H9 (cell line): ENCODE measurements around the gene SYCN. TPM values are rescaled to one million over a fixed set of nuclear protein-coding genes. Genes with fewer than 3 reads are reported as not detected.

Experiments
- DNase-seq: peaks from one replicate; pipeline ENCODE4 v3.0.0-alpha.2; 2017
- H2AFZ ChIP-seq: one replicate; pipeline ENCODE4 v1.6.1; 2013; ENCODE audit warnings: mild to moderate bottlenecking, low read length, control low read depth, moderate library complexity
- H2AK5ac ChIP-seq: 2 replicates; pipeline ENCODE4 v1.6.1; 2013; ENCODE audit warnings: low read length, control low read depth, mixed read lengths; ENCODE audit not compliant: insufficient read length
- H2BK120ac ChIP-seq: one replicate; pipeline ENCODE4 v1.6.1; 2013; ENCODE audit warnings: low read depth, mild to moderate bottlenecking, low read length, control low read depth, inconsistent platforms; ENCODE audit not compliant: poor library complexity, severe bottlenecking
- H2BK12ac ChIP-seq: 2 replicates; pipeline ENCODE4 v1.6.1; 2013; ENCODE audit warnings: low read length, control low read depth, mixed read lengths, low read depth; ENCODE audit not compliant: insufficient read length
- H2BK15ac ChIP-seq: 2 replicates; pipeline ENCODE4 v1.6.1; 2013; ENCODE audit warnings: low read depth, low read length, control low read depth
- H2BK20ac ChIP-seq: one replicate; pipeline ENCODE4 v1.6.1; 2013; ENCODE audit warnings: low read depth, mild to moderate bottlenecking, low read length, control low read depth, inconsistent platforms; ENCODE audit not compliant: poor library complexity, severe bottlenecking
- H2BK5ac ChIP-seq: 2 replicates; pipeline ENCODE4 v1.6.1; 2013; ENCODE audit warnings: low read length, control low read depth, mixed read lengths; ENCODE audit not compliant: insufficient read length
- H3K14ac ChIP-seq: 2 replicates; pipeline ENCODE4 v1.6.1; 2013; ENCODE audit warnings: low read length, control low read depth; ENCODE audit not compliant: insufficient read depth
- H3K18ac ChIP-seq: 2 replicates; pipeline ENCODE4 v1.6.1; 2013; ENCODE audit warnings: low read depth, mild to moderate bottlenecking, mixed read lengths, low read length, control low read depth; ENCODE audit not compliant: insufficient read length
- H3K23ac ChIP-seq: 2 replicates; pipeline ENCODE4 v1.6.1; 2013; ENCODE audit warnings: low read length, control low read depth, mixed read lengths, low read depth; ENCODE audit not compliant: insufficient read length
- H3K23me2 ChIP-seq: 2 replicates; pipeline ENCODE4 v1.6.1; 2013; ENCODE audit warnings: low read depth, mild to moderate bottlenecking, mixed read lengths, low read length, control low read depth; ENCODE audit not compliant: insufficient read length, poor library complexity, severe bottlenecking
- H3K27ac ChIP-seq: 2 replicates; pipeline ENCODE4 v1.5.1; 2013; ENCODE audit warnings: low read length, control low read depth, mixed read lengths, low read depth; ENCODE audit not compliant: insufficient read length
- H3K27me3 ChIP-seq: 2 replicates; pipeline ENCODE4 v1.6.1; 2013; ENCODE audit warnings: low read length, control low read depth, inconsistent platforms; ENCODE audit not compliant: insufficient read depth
- H3K4ac ChIP-seq: 2 replicates; pipeline ENCODE4 v1.6.1; 2013; ENCODE audit warnings: low read depth, mild to moderate bottlenecking, control low read depth, inconsistent platforms, low read length, moderate library complexity
- H3K4me1 ChIP-seq: 2 replicates; pipeline ENCODE4 v1.6.1; 2013; ENCODE audit warnings: low read length, control low read depth, inconsistent platforms; ENCODE audit not compliant: insufficient read depth
- H3K4me2 ChIP-seq: 2 replicates; pipeline ENCODE4 v1.6.1; 2013; ENCODE audit warnings: low read length, control low read depth, mixed read lengths; ENCODE audit not compliant: insufficient read length, insufficient read depth
- H3K56ac ChIP-seq: 2 replicates; pipeline ENCODE4 v1.6.1; 2013; ENCODE audit warnings: low read depth, mild to moderate bottlenecking, mixed read lengths, low read length, control low read depth; ENCODE audit not compliant: insufficient read length
- H3K79me1 ChIP-seq: 2 replicates; pipeline ENCODE4 v1.6.1; 2013; ENCODE audit warnings: low read depth, mild to moderate bottlenecking, moderate library complexity, low read length, control low read depth, inconsistent platforms; ENCODE audit not compliant: insufficient read depth, poor library complexity, severe bottlenecking
- H3K79me2 ChIP-seq: 2 replicates; pipeline ENCODE4 v1.6.1; 2013; ENCODE audit warnings: low read length, control low read depth, inconsistent platforms; ENCODE audit not compliant: insufficient read depth
- H3K9ac ChIP-seq: 2 replicates; pipeline ENCODE4 v1.6.1; 2013; ENCODE audit warnings: low read length, control low read depth, mixed read lengths; ENCODE audit not compliant: insufficient read length; ENCODE audit errors: extremely low read depth
- H3K9me3 ChIP-seq: one replicate; pipeline ENCODE4 v1.6.1; 2013; ENCODE audit warnings: low read depth, low read length, inconsistent platforms; ENCODE audit not compliant: control insufficient read depth
- H3T11ph ChIP-seq: one replicate; pipeline ENCODE4 v1.6.1; 2013; ENCODE audit warnings: mild to moderate bottlenecking, low read length, control low read depth, inconsistent platforms
- H4K20me1 ChIP-seq: one replicate; pipeline ENCODE4 v1.6.1; 2013; ENCODE audit not compliant: control insufficient read depth, insufficient read length, insufficient read depth
- H4K5ac ChIP-seq: 2 replicates; pipeline ENCODE4 v1.6.1; 2013; ENCODE audit warnings: low read depth, mild to moderate bottlenecking, mixed read lengths, low read length, control low read depth; ENCODE audit not compliant: insufficient read length
- H4K8ac ChIP-seq: replicated peaks from 2 replicates; pipeline ENCODE4 v1.6.1; 2013; ENCODE audit warnings: low read length, control low read depth, mixed read lengths, low read depth; ENCODE audit not compliant: insufficient read length
- H4K91ac ChIP-seq: 2 replicates; pipeline ENCODE4 v1.6.1; 2013; ENCODE audit warnings: low read depth, mild to moderate bottlenecking, moderate library complexity, mixed read lengths, low read length, control low read depth; ENCODE audit not compliant: insufficient read length
- H3K27ac Mint-ChIP-seq, 3 experiments: 2 replicates in 2 of 3; 3 replicates in 1 of 3; pipeline ENCODE4 v1.8.0; 2020 to 2021; ENCODE audit warnings: mixed read lengths in 3 of 3, mild to moderate bottlenecking in 1 of 3, moderate library complexity in 1 of 3
- H3K27me3 Mint-ChIP-seq: 2 replicates; pipeline ENCODE4 v1.8.0; 2021; ENCODE audit warnings: low read depth, mild to moderate bottlenecking, moderate library complexity, mixed read lengths
- H3K36me3 Mint-ChIP-seq, 3 experiments: 2 replicates in 2 of 3; 3 replicates in 1 of 3; pipeline ENCODE4 v1.8.0; 2020 to 2021; ENCODE audit warnings: low read depth in 3 of 3, mixed read lengths in 3 of 3; ENCODE audit not compliant: insufficient read depth in 1 of 3
- H3K4me1 Mint-ChIP-seq, 2 experiments: 2 replicates each; pipeline ENCODE4 v1.8.0; 2020; ENCODE audit warnings: mixed read lengths in 2 of 2
- H3K4me3 Mint-ChIP-seq, 2 experiments: 2 replicates in 1 of 2; 3 replicates in 1 of 2; pipeline ENCODE4 v1.8.0; 2020 to 2021; ENCODE audit warnings: mild to moderate bottlenecking in 2 of 2, mixed read lengths in 2 of 2, moderate library complexity in 1 of 2
- H3K9me3 Mint-ChIP-seq, 2 experiments: 2 replicates in 1 of 2; 3 replicates in 1 of 2; pipeline ENCODE4 v1.8.0; 2020; ENCODE audit warnings: mild to moderate bottlenecking in 2 of 2, mixed read lengths in 2 of 2, moderate library complexity in 1 of 2
- WGBS: extraction: QIAGEN DNeasy Blood & Tissue Kit; methylation state at CpG from one replicate; pipeline ENCODE4 v1.1.7; 2013; ENCODE audit warnings: missing lambda C conversion rate, low lambda C conversion rate, mixed read lengths; ENCODE audit not compliant: insufficient read length; ENCODE audit errors: extremely low coverage; 5-methylcytosine and 5-hydroxymethylcytosine counted together
- total RNA-seq: library from RNA; stranded (reverse); gene quantifications from 2 replicates; pipeline ENCODE4 v1.2.1, GENCODE V29; 2021
- TF ChIP-seq, protein P1 (sequence below): fragments of 200-600 bp; sonication (generic); conservative IDR thresholded peaks from 3 replicates; pipeline ENCODE4 v1.8.0; 2021; ENCODE audit warnings: antibody characterized with exemption, mild to moderate bottlenecking

Gene SYCN
- total RNA-seq, 1 experiment from 2014 or later: not detected

- Histone ChIP-seq H2AFZ (no peak overlapping the region), H4K91ac (no peak overlapping the region), H4K5ac (no peak overlapping the region), H3K18ac (no peak overlapping the region), H3K79me1 (no peaks in the 10 kb centered on the region), H2BK15ac (no peak overlapping the region), H2BK20ac (no peak overlapping the region), H3K56ac (no peak overlapping the region), H3T11ph (no peak overlapping the region), H3K4ac (no peak overlapping the region), H2BK12ac (no peak overlapping the region), H3K27me3 (no peaks in the 10 kb centered on the region), H3K9me3 (no peaks in the 10 kb centered on the region), H4K20me1 (no peaks in the 10 kb centered on the region), H2BK5ac (no peak overlapping the region), H3K14ac (no peak overlapping the region), H3K23ac (no peak overlapping the region), H3K79me2 (no peaks in the 10 kb centered on the region), H3K9ac (no peak overlapping the region), H2BK120ac (no peak overlapping the region), H3K27ac (no peak overlapping the region), H3K4me1 (no peaks in the 10 kb centered on the region), H3K23me2 (no peaks in the 10 kb centered on the region), H3K4me2 (no peak overlapping the region), H4K8ac (no peak overlapping the region), H2AK5ac (no peak overlapping the region)
- H3K36me3 Mint-ChIP-seq: peaks cover 4 to 40% (median 32%) of the 10 kb centered on the region in 3 experiments; a peak in 6 of 7 replicates
- no peak overlapping the region; a peak in 1 of 7 replicates for H3K27ac Mint-ChIP-seq
- H3K9me3 Mint-ChIP-seq: no peaks in the 10 kb centered on the region
- H3K27me3 Mint-ChIP-seq: no peaks in the 10 kb centered on the region
- TF ChIP-seq, protein P1, sequence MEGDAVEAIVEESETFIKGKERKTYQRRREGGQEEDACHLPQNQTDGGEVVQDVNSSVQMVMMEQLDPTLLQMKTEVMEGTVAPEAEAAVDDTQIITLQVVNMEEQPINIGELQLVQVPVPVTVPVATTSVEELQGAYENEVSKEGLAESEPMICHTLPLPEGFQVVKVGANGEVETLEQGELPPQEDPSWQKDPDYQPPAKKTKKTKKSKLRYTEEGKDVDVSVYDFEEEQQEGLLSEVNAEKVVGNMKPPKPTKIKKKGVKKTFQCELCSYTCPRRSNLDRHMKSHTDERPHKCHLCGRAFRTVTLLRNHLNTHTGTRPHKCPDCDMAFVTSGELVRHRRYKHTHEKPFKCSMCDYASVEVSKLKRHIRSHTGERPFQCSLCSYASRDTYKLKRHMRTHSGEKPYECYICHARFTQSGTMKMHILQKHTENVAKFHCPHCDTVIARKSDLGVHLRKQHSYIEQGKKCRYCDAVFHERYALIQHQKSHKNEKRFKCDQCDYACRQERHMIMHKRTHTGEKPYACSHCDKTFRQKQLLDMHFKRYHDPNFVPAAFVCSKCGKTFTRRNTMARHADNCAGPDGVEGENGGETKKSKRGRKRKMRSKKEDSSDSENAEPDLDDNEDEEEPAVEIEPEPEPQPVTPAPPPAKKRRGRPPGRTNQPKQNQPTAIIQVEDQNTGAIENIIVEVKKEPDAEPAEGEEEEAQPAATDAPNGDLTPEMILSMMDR: no peak
- no CpG with 5 or more reads among the region's 25 CpGs for WGBS
- H3K4me3 Mint-ChIP-seq: no peak overlapping the region
- DNase-seq: no peak
- H3K4me1 Mint-ChIP-seq: peaks cover 2 to 7% of the 10 kb centered on the region in 2 experiments
These were observed 30.5 kb downstream of the SYCN start for GRCh38 chr19:39173502-39173991.
